Measurements from ENCODE around the gene MSANTD4.
"Not testable (repeated sequence)": the region's sequence is repeated elsewhere in the genome, so short reads cannot be mapped to it uniquely, and the experiment has no call there.

Gene MSANTD4

DNA sequence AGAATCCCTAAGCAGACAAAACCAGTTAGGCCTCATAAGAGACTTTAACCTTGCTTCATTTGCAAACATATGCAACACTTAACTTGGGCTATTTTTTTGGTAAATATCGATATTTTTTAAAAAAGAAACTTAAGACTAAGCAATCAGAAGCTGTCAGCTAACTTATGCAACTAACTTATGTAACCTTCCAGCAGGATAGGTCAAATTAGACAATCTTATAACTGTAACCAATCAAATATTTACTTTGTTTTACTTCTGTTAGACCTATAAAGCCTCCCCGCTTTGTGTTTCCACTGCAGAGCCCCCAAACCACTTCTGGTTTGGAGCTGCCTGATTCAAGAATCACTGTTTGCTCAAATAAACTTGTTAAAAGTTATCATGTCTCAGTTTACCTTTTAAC lies 8.0 kb downstream of the MSANTD4 start:
- DNase-seq, result no peak

DNA sequence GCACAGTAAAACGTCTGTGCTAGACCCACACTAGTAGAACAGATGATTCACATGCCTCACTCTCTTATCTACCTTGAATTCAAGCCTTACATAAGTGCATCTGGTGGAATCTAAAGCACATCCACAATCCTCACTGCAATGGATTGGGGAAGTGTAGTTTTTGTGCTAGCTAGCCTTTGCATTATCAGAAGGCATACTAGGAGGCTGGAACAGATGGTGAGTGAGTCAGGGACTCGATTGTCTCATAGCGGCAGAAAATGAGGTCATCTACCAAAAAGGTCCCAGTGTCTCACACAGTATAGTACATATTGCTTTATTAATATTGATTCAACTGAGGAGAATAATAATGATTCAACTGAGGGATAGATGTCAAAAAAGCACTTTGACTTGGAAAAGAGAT lies 9.3 kb downstream of the MSANTD4 start:
- peak in 22 of 56 donors; percentile 1 to 71 (median 24) for DNase-seq

DNA sequence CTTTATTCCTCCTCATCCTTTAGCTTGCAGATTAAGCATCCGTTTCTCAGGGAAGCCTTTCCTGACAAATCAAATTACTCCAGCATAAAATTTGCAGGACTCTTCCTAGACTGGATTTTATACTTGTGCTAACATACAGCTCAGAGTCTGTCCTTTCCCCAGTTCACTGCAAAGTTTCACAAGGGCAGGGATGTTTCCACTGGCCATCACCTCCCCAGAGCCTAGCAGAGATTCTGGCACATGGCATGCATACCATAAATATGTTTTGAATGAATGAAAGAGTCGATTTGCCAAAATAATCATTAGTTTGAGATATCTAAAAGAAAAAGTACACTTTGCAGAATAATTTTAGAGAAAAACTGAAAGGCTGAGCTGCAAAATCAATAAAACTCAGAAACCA lies 10.6 kb downstream of the MSANTD4 start:
- no peak for DNase-seq

DNA sequence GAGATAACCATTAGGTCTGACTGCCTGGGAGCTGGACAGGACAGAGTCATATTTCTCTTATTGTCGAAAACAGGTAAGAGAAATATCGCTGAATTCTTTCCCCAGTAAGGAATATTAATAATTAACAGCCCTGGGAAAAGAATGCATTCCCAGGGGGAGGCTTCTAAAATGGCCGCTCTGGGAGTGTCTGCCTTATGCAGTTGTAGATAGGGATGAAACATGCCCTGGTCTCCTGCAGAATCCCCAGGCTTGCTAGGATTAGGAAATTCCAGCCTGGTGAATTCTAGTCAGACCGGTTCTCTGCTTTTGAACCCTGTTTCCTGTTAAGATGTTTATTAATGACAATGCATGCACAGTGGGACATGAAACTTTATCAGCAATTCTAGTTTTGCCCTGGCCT lies 18.9 kb downstream of the MSANTD4 start:
- not testable (repeated sequence) for DNase-seq

DNA sequence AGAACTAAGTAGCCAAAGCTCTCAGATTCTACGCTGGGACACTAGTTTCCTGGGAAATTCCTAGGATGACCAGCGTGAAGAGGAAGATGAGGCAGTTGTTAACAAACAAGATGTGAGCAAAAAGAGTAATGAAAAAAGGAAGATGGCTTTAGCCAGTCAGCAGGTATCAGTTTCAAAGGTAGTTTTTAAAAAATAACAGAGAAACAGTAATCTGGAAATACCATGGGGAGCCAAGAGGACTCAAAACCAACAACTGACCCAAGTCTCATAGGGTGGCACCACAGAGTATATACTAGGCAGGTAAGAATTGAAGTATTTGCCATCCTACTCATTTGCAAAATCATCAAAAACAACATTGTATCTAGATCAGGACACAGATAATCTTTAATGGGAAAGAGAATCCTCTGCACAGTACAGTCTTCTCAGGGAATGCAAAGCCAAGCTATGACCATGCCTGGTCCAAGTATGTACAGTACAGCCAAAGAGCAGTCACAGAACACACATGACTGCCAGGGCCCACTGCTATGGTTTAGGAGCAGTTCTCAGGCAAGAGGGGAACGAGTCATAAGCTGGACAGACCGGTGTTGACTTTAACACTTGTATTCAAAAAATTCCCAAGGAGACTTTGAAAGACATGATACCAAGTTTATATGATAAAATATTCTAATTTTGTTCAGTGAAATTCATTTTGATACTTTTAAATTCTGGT lies 20.6 kb downstream of the MSANTD4 start:
- DNase-seq, result no peak

DNA sequence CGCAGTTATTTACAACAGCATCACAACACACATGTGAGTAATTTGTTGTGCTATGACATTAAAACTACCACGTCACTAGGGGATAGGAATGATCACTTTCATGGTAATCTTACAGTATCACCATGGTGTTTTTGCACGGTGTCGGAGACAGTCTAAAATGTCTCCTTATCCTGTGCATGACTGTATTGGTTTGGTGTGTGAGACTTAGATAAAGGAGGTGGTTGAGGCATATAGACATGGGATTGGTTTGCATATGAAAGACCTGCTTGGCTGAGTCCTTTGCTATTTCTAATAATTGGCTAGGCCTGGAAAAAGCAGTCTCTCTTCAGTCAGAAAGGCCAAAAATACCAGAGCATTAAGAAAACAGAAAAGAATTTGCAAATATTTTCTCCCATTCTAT lies 30.2 kb downstream of the MSANTD4 start:
- no peak for DNase-seq

DNA sequence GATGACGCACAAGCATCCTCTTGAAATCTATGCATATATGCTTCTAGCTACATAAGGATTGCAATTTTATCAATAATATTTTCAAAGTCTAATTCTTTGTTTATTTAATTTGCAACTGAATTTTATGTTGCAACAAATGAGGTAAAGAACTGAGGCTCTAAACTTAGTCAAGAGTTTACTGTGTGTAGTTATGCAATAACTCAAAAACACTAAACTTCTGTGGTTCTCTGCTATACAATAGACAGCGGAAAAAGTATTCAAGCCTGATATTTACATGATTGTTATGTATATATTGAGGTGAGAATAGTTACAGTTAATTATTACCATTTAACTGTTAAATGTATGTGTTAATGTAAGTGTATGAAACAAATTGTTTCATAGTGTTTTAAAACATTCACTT lies 32.9 kb downstream of the MSANTD4 start:
- DNase-seq, result no peak

DNA sequence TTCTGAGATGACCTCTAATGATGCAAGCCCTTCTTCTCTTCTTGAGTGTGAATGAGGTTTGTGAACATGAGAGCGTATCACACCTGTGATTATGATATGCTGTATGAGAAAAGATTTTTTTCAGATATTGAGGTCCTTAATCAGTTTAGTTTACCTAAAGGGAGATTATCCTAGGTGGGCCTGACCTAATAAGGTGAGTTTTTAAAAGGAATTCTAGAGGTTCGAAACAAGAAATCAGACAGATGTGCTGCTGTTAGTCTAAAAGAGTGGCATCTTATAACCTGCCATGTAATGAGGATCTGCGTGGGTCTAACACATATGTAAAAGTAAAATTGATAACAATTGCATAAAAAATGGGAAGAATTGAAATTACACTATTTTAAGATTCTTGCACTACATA lies 33.8 kb downstream of the MSANTD4 start:
- no peak for DNase-seq

DNA sequence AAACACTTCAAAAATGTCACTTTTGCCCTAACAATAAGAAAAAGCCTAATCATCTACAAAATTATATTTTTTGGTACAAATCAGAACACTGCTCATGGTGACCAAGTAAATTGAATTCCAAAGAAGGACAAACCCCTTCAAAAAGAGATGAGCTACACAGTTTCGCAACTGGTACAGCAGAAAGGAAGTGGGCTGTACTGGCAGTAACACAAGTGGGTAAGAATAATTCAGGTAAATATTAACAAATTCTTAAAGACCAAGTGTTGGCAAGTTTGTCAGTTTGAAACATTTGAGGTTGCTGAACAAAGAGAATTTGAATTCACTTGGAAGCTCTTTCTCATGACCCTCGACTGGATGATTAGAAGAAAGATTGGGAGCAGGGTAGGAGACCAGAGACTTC lies 35.5 kb downstream of the MSANTD4 start:
- no peak for DNase-seq

DNA sequence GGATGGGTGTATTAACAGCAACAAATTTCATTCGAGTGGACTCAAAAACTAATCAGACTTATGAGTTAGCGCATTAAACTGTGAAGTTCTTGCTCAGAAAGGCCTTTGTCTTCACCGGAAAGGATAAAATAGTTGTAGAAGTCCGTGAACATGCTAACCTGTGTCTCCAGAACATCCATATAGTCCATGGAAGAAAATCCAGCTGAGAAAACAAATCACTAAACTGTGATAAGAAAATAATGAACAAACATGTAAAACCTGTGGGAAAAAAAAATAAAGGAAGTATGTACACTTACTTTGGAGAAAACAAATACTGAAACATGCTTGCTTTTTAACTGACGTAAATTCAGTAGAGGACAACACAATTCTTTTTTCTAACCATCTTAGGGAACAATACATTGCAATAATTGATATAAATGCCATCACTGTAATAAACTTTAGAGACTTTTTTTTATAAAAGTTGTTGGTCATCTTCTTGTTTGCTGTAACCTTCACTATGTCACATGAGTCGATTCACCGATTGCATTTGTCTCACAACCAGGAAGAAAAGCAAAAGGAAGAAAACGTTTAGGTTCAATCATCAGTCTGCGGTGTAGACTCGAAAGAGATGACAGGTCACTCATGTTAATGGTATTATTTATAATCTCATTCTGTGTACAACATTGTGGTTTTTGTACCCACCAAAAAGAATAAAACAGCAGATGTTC lies 41.9 kb downstream of the MSANTD4 start:
- DNase-seq, result no peak

DNA sequence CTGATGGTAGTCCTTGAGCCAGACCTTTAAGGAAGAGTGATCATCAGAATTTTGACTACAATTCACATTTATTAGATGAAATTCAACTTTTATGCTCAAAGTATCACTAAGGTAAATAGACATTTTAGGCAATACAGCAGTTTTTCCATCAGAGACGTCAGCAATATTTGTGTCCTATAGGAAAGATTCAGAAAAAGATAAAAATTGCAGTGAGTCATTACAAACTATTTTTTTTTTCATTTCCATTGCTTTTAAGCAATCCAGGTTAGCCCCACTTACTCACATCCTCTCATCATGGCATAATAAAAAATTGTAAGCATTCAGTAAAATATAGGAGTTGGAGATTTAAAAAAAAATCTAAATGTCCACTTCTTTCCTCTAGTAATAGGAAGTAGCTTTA lies 46.9 kb downstream of the MSANTD4 start:
- DNase-seq, result no peak

DNA sequence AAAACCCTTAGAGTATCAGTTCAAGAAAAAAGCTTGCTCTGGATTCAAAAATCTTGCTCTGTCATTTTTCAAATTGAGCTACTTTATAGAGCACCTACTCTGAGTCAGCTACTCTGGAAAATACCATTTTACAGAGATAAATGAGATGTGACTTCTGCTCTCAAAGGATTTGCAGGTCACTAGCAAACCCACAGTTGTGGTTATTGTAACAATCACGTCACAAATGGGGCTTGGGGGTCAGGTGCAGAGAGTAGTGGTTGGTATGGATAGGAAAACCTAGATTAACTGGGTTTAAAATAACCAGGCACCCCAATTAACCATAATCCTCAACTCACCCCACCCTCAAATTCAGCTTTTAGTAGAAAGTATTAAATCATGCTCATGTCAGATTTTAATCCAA lies 52.3 kb downstream of the MSANTD4 start:
- no peak for DNase-seq

DNA sequence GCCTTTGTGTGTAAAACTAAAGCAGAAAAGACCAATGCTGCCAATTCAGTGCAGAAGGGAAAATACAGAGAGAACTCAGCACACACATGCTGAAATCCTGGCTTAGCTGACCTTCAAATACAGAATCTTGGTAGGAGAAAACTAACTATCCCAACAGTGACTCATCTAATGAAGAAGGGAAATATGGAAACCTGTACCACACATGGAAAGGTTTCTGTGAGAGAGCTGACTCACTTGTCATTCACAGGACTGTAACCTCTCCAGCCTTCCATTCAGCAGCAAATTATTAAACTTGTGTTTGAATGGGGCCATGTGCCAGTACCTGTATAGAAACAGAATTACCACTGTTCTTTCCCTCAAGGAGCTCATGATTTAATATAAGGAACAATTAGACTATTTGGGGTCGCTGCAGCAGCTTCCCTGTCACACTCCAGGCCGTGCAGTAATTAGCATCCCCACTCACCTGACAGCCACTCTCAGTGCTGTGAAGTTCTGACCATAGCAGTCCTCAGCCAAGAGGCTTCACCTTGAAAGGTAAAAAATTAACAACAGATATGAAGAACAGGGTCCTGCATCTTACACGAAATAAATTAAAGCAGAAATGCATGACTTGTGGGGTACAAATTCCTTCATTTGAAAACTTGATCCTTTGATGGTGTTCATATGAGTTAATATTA lies 53.9 kb downstream of the MSANTD4 start:
- no peak for DNase-seq

DNA sequence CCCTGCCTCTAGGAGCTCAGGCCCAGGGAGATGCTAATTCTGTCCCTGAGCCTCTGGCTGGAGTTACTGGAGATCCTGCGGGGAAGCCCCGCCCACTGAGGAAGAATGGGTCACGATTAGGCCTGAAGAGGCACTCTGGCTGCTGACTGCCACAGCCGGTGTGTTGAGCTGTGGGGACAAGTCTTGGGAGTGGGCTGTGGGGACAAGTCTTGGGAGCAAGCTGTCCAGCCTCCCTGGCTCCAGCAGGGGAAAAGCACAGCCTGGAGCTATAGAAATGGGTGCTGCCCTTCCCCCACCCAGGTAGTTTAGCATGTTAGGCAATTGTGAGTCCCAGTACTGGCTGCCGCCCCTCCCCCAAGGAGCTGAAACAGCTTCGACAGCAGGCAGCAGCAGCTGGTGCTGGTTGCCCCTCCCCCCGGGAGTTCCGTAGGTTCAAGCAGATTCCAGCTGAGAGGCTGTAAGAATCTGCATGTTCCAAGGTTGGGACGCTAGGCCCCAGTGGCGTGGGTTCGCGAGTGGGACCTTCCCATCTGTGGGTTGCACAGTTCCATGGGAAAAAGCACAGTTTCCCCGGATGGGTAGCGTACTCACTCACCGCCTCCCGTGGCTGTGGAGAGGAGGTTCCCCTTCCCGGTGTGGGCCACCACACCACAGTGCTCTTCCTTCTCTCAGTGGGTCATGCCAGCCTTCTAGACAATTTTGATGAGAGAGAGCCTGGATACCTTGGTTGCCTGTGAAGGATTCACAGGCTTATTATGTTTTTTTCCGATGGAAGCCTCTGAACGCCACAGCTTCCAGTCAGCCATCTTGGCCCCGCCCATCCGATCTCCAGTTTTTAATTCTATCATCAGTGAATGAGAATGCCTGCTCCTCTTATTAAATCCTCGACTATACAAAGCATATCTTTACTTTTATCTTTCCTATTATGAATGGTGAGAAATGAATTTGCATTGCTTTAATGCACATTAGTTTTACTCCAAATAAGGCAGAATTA lies 61.5 kb downstream of the MSANTD4 start:
- DNase-seq, result no peak
